Measurements from ENCODE around the gene TANC2. TPM values are rescaled to one million over a fixed set of nuclear protein-coding genes. Genes with fewer than 3 reads are reported as not detected.
A peak's percentile ranks its signal among the peaks of the same experiment; 100 is the strongest.

Gene TANC2
- polyA plus RNA-seq, 2 of the 4 experiments (the other 2 are of a cell fraction): 16.3 to 33.7 TPM

GRCh38 chr17:62986549-62986948 is 20.5 kb downstream of the TANC2 start:
- DNase-seq (ENCODE audit: low read depth in 1 of 2, low spot score in 1 of 2) (no peak), FAIRE-seq (no peak), ATAC-seq (no peak; a peak in 1 of 6 replicates)
- no peak overlapping the region for H3K4me3 ChIP-seq
- 98% methylated on average over 4 of the region's 4 CpGs for WGBS (ENCODE audit: missing lambda C conversion rate)
- H3K4me1 ChIP-seq: no peaks in the 10 kb centered on the region
- H3K4me2 ChIP-seq: no peak overlapping the region
- no peak for TF ChIP-seq PBX3 (IDR thresholded peaks at IDR 0.05)
- no peak for TF ChIP-seq POLR2A (IDR thresholded peaks at IDR 0.05; ENCODE audit: low read length)
- no peak for TF ChIP-seq EHMT2 (IDR thresholded peaks at IDR 0.05; ENCODE audit: low read depth)
- no peak for TF ChIP-seq HDAC2 (IDR thresholded peaks at IDR 0.05)
- no peak for TF ChIP-seq ZC3H11A (IDR thresholded peaks at IDR 0.05)
- TF ChIP-seq HMGXB4 (CRISPR knock-in tag; IDR thresholded peaks at IDR 0.05; ENCODE audit: borderline replicate concordance): no peak
- no peak for TF ChIP-seq RARB (CRISPR knock-in tag; IDR thresholded peaks at IDR 0.05)
- TF ChIP-seq NR3C1 (IDR thresholded peaks at IDR 0.05): no peak
- no peak for TF ChIP-seq CBX8 (IDR thresholded peaks at IDR 0.05)
- no peak for TF ChIP-seq RFX5 (IDR thresholded peaks at IDR 0.05)
- TF ChIP-seq NPAS2 (CRISPR knock-in tag; IDR thresholded peaks at IDR 0.05; ENCODE audit: borderline replicate concordance): no peak
- no peak for TF ChIP-seq MAZ (IDR thresholded peaks at IDR 0.05; ENCODE audit: borderline replicate concordance, low read depth, low read length)
- TF ChIP-seq MAFK (IDR thresholded peaks at IDR 0.05; ENCODE audit: partially characterized antibody): no peak
- no peak for TF ChIP-seq HOXB5 (CRISPR knock-in tag; IDR thresholded peaks at IDR 0.05)
- no peak for TF ChIP-seq HOXB13 (CRISPR knock-in tag; IDR thresholded peaks at IDR 0.05; ENCODE audit: low read depth)
- no peak for TF ChIP-seq CEBPB (IDR thresholded peaks at IDR 0.05)
- TF ChIP-seq TP53 (CRISPR knock-in tag; IDR thresholded peaks at IDR 0.05): no peak
- TF ChIP-seq KDM5A (IDR thresholded peaks at IDR 0.05): no peak
- no peak for TF ChIP-seq E2F6 (IDR thresholded peaks at IDR 0.05; ENCODE audit: borderline replicate concordance, low read depth)
- no peak for TF ChIP-seq ZSCAN20 (CRISPR knock-in tag; IDR thresholded peaks at IDR 0.05)
- H3K9me3 ChIP-seq: peaks cover 22% of the 10 kb centered on the region; the same call in 2 of the 3 replicates
- POLR2A ChIA-PET: no interaction called here
- H3K27ac ChIP-seq: no peak overlapping the region
- CTCF ChIA-PET: interaction anchor here (0.6 to 2.4 kb wide), 13 partner anchors 9 to 681 kb away, joined by 3 to 9 read pairs (median 3); no protein-coding TSS in a partner anchor

GRCh38 chr17:62987136-62987535 is 21.1 kb downstream of the TANC2 start:
- WGBS (ENCODE audit: missing lambda C conversion rate): 87% methylated on average over 7 of the region's 7 CpGs
- no peak for DNase-seq (ENCODE audit: low read depth in 1 of 2, low spot score in 1 of 2)
- Histone ChIP-seq H3K4me1 (no peaks in the 10 kb centered on the region), H3K4me2 (no peak overlapping the region), H3K4me3 (no peak overlapping the region), H3K27ac (no peak overlapping the region), H3K9me3 (peaks cover 22% of the 10 kb centered on the region; the same call in 2 of the 3 replicates)
- CTCF ChIA-PET: interaction anchor here (0.6 to 2.4 kb wide), 14 partner anchors 8 to 680 kb away, joined by 3 to 9 read pairs (median 3); no protein-coding TSS in a partner anchor
- ATAC-seq: peak; percentile 39 to 76
- POLR2A ChIA-PET: no interaction called here
- TF ChIP-seq RAD21 (conservative IDR thresholded peaks at IDR 0.05 in 1 of 2, IDR thresholded peaks at IDR 0.05 in 1 of 2) (peak in 1 of 2 experiments; percentile 8; a peak in 1 of 5 replicates), KDM5A (IDR thresholded peaks at IDR 0.05) (no peak), CTCF (IDR thresholded peaks at IDR 0.05) (0 out of 3 replicates have a peak, but pooled peaks have one; percentile 17), ESRRA (IDR thresholded peaks at IDR 0.05; ENCODE audit: borderline replicate concordance, low read length) (no peak), SREBF2 (IDR thresholded peaks at IDR 0.05) (no peak)
- FAIRE-seq: no peak
